GM21367 (cell line): ENCODE data around the gene TMEM123.

Source experiments
- ATAC-seq: cut with Tn5 transposase; IDR thresholded peaks from one replicate; pipeline ENCODE4 v1.9.1; 2021; ENCODE audit not compliant: unreplicated experiment

The TMEM123 gene

DNA sequence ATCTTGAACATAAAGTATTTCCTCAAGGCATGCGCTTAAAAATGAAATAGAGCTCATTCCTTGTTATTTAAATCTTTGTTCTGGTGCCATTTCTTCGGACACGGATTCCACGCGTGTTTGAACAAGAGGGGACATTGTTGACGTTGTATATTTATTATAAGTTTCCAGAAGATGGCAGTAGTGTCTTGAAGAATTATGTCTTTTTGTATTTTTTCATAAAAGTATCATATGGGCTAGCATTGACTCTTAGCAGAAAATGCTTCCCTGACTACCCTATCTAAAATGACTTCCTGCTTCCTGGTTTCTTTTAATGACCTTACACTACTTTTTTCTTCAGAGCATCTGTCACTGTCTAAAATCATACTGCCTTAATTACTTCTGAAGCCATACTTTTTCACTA, 85.2 kb downstream of the TMEM123 start:
- ATAC-seq: no peak

DNA sequence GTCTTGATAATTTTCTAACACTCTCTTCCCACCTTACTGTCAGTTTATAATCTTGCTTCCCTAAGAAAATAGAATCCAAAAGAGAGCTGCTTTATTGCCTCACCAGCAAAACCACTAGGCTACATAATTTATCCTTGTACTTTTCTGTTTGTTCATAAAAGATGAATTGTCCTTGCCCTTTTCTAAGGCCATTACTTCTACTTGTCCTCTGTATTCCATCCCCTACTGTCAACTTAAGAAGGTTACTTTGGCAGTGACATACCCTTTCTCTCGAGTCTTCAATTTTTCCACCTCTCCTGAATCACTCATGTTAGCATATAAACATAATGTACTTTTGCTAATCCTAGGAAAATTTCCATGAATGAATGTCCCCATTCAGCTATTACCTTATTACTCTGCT, 87.6 kb downstream of the TMEM123 start:
- ATAC-seq: no peak

DNA sequence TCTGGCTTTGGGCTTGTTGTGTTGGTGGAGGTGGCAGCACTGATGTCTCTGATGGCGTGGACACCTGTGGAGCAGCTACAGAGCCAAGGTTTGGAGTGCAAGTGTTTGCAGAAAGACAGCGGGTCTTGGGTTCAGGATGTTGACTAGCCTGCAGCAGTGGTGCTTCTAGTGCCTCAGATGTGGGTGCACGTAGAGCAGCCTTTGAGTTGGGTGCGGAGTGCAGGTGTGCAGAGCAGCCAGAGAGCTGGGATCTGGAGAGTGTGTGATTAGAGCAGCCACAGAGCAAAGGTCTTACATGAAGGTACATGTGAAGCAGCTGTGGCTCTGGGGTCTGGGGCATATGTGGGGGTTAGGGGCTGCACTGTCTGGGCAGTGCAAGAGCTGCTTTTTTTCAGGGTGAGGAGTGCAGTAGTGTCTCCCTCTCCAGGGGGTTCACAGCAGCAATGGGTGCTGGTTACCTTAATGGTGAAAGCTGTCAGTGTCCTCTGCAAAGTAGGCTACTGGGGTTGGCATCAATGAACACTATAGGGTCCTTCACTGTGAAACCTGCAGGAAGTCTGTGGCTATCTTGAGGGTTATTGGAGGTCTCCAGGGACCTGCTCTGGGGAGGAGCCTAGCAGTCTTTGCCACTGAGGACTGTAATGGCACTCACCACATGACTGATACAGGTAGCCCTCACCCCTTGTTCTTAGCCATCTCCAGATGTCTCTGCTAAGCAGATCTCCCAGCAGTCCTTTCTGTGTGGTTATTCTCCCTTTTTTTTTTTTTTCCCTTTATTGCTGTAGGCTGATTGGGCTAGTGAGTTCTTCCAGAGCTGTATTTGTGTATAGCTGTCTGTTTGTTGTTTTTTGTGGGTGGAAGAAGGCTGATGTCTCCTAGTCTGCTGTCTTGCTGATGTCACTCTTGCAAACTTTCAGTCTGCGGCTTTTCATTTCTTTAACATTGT, 91.2 kb downstream of the TMEM123 start:
- peak; percentile 90 for ATAC-seq

DNA sequence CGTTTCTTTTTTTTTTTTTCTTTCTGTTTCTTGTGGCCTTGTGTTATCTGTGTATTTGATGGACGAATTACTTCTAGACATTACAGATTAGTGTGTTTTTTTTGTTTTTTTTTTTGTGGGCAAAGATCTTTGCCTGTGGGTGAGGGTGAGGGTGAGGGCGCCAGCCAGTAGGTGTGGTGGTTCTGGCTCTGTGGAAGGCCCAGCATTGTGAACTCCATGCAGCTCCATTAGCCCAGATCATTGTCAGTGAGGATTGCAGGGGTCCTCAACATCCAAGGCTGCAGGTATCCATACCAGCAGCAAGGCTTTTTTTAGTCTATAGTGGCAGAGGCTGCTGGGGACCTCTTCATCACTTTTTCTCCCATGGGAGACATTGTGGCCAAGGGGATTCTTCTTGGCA, 91.9 kb downstream of the TMEM123 start:
- no peak for ATAC-seq

DNA sequence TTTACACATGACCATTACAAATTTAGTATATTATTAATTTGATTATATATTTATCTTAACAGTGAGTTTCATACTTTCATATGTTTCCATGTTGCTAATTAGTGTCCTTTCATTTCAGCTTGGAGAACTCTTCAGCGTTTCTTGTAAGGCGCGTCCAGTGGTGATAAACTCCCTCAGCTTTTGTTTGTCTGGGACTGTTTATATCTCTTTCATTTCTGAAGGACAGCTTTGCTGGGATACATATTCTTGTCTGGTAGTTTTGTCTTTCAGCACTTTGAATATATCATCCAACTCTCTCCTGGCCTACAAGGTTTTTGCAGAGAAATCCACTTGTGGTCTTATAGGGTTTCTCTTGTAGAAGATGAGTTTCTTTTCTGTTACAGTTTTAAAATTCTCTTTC, 93.2 kb downstream of the TMEM123 start:
- ATAC-seq: no peak

DNA sequence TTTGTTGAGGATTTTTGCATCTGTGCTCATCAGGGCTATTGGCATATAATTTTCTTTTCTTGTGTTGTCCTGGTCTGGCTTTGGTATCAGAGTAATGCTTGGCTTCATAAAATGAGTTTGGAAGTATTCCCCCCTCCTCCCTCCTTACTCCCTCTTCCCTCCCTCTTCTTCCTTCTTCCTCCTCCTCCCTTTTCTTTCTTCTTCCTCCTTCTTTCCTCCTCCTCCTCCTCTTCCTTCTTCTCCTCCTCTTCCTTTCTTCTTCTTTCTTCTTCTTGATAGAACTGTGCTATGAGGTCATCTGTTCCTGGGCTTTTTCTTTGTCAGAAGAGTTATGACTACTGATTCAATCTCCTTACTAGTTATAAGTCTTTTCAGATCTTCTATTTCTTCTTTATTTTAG, 95.4 kb downstream of the TMEM123 start:
- no peak for ATAC-seq

DNA sequence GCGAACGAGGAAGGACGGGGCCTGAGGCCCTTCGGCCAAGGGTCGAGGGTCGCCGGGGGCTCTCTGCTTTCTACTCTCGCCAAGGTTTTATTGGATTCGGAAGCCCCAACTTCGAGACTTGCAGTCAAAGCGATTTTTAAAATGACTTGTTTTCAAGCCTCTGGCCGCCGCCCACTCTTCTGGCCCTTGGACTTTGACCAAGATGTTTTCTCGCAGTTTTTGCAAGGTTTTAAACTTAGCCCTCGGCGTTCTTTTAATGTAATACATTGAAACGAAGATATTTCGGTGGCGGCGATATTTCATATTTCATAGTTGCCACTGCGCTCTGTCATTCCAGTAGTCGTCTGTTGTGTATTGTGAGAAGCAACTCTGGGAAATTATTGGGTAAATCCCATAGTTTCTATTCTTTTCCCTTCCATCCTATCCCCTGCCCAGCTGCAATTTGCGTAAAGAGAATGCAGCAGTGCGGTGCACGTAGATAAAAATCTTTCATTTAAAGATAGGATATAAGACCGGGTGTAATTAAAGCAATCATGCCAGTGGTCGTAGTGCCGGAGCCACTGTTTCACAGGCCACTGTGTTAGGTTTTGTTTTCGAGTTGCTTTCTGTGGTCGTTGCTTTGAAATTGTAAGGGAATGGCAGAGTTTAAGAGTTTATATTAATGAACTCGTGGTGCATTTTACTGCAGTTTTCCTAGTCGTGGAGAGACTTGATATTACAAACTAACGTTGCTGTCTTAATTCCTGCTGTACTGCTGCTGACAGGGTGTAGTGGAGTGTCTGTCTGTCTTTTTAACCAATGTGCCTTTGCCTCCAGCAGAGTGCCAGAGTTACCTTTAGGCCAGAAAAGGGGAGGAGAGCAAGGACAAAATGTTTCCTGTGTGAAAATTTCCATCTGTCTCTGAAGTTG, 104.8 kb downstream of the TMEM123 start:
- peak; percentile 23 for ATAC-seq

DNA sequence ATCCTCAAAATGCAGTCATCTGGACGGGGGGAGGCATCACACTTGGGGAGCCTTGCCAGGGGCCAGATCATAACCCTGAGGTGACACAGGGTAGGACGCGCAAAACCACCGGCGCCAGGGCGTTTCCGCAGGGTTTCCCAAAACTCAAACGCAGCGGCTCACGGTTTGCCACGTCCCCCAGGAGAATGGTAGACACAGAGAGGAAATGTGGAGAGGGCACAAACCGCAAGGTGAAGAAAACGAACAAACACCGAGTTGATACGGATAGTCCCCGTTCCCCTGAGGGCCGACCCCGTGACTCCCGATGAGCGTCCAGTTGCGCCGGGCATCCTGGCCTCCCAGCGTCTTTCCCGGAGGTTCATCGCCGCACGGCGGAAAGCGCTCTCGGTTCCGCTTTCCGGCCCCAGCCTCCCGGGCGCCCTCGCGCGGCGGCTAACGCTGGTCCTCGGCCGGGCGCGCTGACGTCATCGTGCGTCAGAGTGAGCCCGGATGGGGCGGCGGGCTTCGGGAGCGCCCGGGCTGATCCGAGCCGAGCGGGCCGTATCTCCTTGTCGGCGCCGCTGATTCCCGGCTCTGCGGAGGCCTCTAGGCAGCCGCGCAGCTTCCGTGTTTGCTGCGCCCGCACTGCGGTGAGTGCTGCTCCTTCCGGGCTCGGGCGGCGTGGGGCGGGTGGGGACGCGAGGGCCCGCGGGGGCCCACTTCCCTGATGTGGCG, 105.7 kb downstream of the TMEM123 start, which contains the start of gene BIRC2:
TSS of gene BIRC2 (plus strand) at position 467 of the 714 bp plus-strand sequence. CDS start 2,641 bp downstream, outside the sequence.
- ATAC-seq: peak; percentile 89

DNA sequence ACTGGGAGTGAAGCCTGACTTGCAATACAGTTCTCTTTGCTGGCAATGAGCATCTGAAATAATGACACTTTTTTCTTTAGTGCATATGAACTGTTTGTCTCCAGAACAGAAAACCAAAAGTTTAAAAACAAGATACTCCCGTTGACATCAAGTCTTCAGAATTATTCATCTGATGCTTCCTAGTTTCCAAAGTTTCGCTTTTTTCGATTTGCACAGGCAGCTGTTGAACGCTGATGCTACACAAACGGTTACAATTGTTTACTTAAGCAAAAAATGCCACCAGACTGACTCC, 106.2 kb downstream of the TMEM123 start:
- ATAC-seq: no peak
